Endothelial cell of umbilical vein (primary cell): ENCODE measurements around the gene NLRP6.

Source experiments
- EZH2 ChIP-seq: IDR thresholded peaks from 2 replicates; pipeline ENCODE4 v1.6.1; 2012; ENCODE audit warnings: borderline replicate concordance, low read depth, mild to moderate bottlenecking, moderate library complexity, low read length, inconsistent platforms; ENCODE audit not compliant: severe bottlenecking
- FOS ChIP-seq: IDR thresholded peaks from 2 replicates; pipeline ENCODE4 v1.6.1; 2011; ENCODE audit warnings: mild to moderate bottlenecking, low read length, moderate library complexity, borderline replicate concordance; ENCODE audit not compliant: insufficient read depth
- GATA2 ChIP-seq: IDR thresholded peaks from 2 replicates; pipeline ENCODE4 v1.7.0; 2011; ENCODE audit warnings: low read depth, mild to moderate bottlenecking, moderate library complexity, mixed read lengths, low read length; ENCODE audit not compliant: insufficient read length, insufficient read depth
- JUN ChIP-seq: IDR thresholded peaks from 2 replicates; pipeline ENCODE4 v1.6.1; 2011; ENCODE audit warnings: borderline replicate concordance, low read depth; ENCODE audit not compliant: insufficient read length, insufficient read depth
- POLR2A ChIP-seq: IDR thresholded peaks from 2 replicates; pipeline ENCODE4 v1.6.1; 2012; ENCODE audit warnings: low read depth, mild to moderate bottlenecking, control low read depth, low read length
- POLR2AphosphoS5 ChIP-seq: IDR thresholded peaks from 2 replicates; pipeline ENCODE4 v1.6.1; 2012; ENCODE audit warnings: low read depth, mild to moderate bottlenecking, control low read depth, low read length, moderate library complexity; ENCODE audit not compliant: insufficient read depth
- TF ChIP-seq, protein P1 (sequence below), 2 donors: IDR thresholded peaks; 1 replicate in 1 of 2; 2 replicates in 1 of 2; pipeline ENCODE4 v1.5.1; 2011; ENCODE audit warnings: low read length in 2 of 2, mild to moderate bottlenecking in 2 of 2, moderate library complexity in 2 of 2, control low read depth in 1 of 2, inconsistent platforms in 1 of 2, low read depth in 1 of 2; ENCODE audit not compliant: insufficient read depth in 1 of 2; ENCODE audit errors: extremely low read depth in 1 of 2
- TF ChIP-seq, protein P2 (sequence below): IDR thresholded peaks from 2 replicates; pipeline ENCODE4 v1.6.1; 2011; ENCODE audit not compliant: insufficient read depth, insufficient read length

DNA sequence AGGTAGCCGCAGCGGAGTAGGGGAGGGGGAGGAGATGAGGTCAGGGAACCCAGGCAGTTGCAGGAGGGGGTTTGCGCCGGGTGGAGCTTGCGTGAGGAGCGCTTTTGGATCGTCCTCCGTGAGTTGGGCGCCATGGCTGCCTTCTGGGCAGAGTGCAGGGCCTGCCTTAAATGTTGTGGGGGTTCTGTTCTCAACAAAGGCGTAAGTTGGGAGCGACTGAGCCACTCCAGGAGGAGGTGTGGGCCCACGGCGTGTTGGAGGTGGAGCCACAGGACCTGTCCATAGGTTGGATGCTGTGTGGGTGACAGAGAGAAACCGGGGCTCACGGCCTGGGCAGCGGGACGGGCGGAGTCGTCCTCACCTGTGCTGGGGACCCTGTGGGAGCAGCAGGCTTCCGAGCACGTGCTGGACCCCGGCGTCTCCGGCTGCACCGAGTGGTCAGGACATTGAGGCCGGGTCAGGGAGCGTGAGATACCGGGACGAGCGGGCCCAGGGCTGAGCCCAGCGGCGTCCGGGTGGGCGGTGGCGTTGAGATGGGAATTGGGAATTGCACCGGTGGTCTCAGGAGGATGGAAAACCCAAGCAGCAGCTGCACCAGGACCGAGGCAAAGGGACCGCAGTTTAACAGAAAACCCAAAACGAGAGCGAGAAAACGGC, 9.7 kb downstream of the NLRP6 start:
- TF ChIP-seq, protein P1, sequence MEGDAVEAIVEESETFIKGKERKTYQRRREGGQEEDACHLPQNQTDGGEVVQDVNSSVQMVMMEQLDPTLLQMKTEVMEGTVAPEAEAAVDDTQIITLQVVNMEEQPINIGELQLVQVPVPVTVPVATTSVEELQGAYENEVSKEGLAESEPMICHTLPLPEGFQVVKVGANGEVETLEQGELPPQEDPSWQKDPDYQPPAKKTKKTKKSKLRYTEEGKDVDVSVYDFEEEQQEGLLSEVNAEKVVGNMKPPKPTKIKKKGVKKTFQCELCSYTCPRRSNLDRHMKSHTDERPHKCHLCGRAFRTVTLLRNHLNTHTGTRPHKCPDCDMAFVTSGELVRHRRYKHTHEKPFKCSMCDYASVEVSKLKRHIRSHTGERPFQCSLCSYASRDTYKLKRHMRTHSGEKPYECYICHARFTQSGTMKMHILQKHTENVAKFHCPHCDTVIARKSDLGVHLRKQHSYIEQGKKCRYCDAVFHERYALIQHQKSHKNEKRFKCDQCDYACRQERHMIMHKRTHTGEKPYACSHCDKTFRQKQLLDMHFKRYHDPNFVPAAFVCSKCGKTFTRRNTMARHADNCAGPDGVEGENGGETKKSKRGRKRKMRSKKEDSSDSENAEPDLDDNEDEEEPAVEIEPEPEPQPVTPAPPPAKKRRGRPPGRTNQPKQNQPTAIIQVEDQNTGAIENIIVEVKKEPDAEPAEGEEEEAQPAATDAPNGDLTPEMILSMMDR (IDR thresholded peaks at IDR 0.05; ENCODE audit: extremely low read depth in 1 of 2, insufficient read depth in 1 of 2, low read depth in 1 of 2, low read length in 2 of 2): no peak
- TF ChIP-seq POLR2AphosphoS5: no peak
- TF ChIP-seq POLR2A: no peak
- no peak for TF ChIP-seq EZH2
- TF ChIP-seq, protein P2, sequence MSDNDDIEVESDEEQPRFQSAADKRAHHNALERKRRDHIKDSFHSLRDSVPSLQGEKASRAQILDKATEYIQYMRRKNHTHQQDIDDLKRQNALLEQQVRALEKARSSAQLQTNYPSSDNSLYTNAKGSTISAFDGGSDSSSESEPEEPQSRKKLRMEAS: no peak
- TF ChIP-seq FOS: no peak
- no peak for TF ChIP-seq GATA2
- no peak for TF ChIP-seq JUN
